ENCODE results near the gene TRAPPC3.
"Not testable (repeated sequence)": the region's sequence is repeated elsewhere in the genome, so short reads cannot be mapped to it uniquely, and the experiment has no call there.

Gene TRAPPC3

GRCh38 chr1:36149237-36149972, at the start of gene TRAPPC3:
Gene TRAPPC3, minus strand, starts transcription at chr1:36149486. Its CDS starts 108 bp downstream, at chr1:36149378.
- peak; percentile 98 to 99 for DNase-seq (ENCODE audit: low read depth in 2 of 2)

DNA sequence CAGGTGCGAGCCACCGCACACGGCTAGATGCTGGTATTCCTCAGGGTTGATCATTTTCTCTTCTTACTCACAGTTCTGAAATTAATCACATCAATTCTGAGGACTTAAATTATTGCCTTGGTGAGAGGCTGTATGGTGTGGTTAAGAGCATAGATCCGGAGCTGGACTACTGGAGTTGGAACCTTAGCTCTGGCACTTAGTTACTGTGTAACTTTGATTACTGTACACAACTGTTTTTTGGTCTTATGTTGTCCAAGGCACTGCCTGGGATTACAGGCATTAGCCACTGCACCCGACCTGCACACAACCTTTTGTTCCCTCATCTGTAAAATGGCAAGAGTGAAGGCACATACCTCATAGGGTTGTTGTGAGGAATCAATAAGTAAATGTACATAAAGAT, 49.4 kb upstream of the TRAPPC3 start:
- no peak for DNase-seq (ENCODE audit: low read depth in 2 of 2)

DNA sequence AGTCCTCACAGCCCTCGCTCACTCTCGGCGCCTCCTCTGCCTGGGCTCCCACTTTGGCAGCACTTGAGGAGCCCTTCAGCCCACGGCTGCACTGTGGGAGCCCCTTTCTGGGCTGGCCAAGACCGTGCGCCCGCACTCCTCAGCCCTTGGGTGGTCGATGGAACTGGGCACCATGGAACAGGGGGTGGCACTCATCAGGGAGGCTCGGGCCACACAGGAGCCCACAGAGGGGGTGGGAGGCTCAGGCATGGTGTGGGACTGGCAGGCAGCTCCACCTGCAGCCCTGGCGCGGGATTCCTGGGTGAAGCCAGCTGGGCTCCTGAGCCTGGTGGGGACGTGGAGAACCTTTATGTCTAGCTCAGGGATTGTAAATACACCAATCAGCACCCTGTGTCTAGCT, 47.5 kb upstream of the TRAPPC3 start:
- DNase-seq (ENCODE audit: low read depth in 2 of 2): not testable (repeated sequence)

DNA sequence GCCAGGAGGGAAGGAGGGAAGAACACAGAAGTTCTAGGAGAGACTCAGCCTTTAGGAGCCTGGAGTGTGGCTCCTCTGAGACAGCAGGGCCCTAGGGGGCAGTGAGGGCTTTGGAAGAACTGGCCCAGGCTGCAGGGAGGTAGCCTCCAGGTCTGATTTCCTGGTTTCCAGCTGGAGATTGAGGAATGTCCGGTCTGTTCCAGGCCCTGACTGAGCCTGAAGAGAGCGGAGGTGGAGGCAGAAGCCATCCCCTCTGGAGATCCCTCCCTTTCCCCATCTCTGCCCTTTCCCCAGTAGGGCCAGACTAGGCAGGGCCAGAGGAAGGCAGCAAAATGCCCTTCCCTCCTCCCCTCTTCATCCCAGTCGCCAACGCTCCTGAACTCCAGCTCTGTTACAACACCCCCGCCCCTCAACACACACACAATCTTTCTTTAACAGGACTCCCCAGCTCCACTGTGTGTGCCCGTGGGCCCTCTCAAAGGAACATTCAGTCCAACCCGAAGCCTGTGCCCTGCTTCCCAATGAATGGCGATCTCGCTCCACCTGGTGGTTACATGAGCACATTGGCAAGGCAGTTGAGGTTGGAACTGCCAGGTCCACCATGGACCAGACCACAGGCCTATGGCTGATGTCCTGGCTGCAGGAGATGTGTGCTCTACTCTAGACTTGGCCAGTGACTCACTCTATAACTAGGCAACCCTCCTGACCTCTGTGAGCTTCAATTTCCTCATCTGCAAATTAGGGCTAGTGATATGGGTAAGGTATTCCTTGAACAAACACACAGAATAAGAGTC, 38.7 kb upstream of the TRAPPC3 start:
- DNase-seq (ENCODE audit: low read depth in 2 of 2): peak; percentile 43 to 60

DNA sequence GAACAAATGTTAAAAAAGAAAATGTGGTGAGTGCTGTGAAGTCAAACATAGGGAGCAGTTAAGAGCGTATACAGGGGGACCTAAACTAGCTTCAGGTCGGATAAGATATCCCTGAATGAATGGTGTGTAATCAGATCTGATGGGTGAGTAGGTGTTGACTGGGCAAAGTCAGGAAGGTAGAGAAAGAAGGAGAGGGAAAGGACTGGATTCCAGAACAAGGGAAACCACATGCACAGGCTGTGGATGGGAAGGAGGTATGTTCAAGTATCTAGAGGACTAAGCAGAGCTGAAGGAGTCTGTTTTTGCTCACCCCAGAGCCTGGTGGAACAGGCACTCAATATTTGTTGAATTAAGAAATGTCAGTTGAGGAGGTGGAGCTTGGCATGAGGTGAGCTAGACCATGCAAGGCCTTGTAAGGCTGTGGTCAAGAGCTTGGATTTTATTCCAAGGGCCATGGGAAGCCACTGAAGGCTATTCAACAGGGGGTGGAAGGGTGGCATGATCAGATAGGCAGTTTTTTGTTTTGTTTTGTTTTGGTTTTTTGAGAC, 34.1 kb upstream of the TRAPPC3 start:
- DNase-seq (ENCODE audit: low read depth in 2 of 2): no peak

- DNase-seq (ENCODE audit: low read depth in 2 of 2): no peak
These were observed 33.4 kb upstream of the TRAPPC3 start for GRCh38 chr1:36182734-36183133.

GRCh38 chr1:36179220-36179600, 29.9 kb upstream of the TRAPPC3 start:
- no peak for DNase-seq (ENCODE audit: low read depth in 2 of 2)

DNA sequence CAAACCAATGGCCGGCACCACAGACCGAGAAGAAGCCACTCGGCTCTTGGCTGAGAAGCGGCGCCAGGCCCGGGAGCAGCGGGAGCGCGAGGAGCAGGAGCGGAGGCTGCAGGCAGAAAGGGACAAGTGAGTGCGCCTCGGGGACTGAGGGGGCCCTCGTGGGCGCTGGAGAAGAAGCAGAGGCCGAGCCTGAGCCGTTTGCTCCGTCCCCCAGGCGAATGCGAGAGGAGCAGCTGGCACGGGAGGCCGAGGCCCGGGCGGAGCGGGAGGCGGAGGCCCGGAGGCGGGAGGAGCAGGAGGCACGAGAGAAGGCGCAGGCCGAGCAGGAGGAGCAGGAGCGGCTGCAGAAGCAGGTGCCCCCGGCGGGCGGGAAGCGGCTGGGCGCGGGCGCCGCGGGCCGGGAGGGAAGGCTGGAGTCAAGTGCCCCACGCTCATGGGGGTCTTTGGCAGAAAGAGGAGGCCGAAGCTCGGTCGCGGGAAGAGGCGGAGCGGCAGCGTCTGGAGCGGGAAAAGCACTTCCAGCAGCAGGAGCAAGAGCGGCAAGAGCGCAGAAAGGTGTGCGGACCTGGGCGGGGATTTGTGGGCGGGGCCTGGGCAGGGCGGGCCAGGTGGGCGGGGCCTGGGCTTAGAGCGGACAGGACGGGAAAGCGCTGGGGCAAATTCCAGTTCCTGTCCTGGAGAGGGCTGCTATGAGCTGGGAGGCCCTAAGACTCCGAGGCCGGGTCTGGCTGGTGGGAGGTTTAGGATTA, 29.4 kb upstream of the TRAPPC3 start:
- no peak for DNase-seq (ENCODE audit: low read depth in 2 of 2)

DNA sequence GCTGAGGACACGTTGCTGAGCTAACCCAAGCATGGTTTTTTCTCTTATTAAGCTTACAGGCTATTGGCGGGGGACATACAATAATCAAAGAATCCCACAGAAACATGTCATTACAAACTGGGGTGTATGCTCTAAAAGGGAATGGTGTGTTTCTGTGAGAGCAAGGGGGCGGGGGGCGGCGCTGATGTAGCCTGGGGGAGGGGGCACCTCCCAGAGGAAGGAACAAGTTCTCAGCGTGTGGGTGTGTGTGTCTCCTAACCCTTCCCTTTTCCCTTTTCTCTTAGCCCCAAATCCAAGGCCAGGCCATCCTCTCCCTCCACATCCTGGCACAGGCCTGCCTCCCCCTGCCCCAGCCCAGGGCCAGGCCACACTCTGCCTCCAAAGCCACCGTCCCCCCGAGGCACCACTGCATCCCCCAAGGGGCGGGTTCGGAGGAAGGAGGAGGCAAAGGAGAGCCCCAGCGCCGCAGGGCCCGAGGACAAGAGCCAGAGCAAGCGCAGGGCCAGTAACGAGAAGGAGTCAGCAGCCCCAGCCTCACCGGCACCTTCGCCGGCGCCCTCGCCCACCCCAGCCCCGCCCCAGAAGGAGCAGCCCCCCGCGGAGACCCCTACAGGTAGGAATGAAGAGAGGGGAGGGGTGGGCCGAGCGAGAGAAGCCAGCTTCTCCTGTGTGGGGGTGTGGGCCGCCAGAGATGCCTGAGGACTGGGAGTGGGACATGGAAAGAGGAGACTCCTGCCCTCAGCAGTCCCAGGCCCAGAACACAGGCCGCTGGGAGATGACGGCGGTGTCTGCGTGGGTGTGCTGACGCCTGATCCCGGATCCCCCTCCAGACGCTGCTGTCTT, 28.5 kb upstream of the TRAPPC3 start:
- no peak for DNase-seq (ENCODE audit: low read depth in 2 of 2)

GRCh38 chr1:36176106-36176949, 27.0 kb upstream of the TRAPPC3 start:
- no peak for DNase-seq (ENCODE audit: low read depth in 2 of 2)

GRCh38 chr1:36175137-36176095, 26.1 kb upstream of the TRAPPC3 start:
- DNase-seq (ENCODE audit: low read depth in 2 of 2): no peak

GRCh38 chr1:36174713-36175112, 25.4 kb upstream of the TRAPPC3 start:
- no peak for DNase-seq (ENCODE audit: low read depth in 2 of 2)

DNA sequence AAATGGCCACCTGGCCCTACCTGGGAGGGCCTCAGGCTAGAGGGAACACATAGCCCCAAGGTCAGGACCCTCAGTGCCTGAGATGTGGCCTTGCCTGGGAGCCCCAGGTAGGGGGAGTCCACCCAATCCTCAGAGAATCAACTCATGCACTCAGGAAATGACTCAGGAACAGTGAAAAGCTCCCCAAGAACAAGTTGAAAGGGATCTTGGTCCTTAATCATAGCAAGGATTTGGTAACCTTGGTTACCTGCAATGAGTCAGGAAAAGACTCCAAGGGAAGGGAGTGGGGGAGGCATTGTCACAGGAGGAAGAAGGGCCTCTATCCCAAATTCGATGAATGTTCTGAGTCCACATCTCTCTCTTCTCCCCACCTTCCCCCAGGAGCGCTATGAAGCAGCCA, 23.7 kb upstream of the TRAPPC3 start:
- no peak for DNase-seq (ENCODE audit: low read depth in 2 of 2)

DNA sequence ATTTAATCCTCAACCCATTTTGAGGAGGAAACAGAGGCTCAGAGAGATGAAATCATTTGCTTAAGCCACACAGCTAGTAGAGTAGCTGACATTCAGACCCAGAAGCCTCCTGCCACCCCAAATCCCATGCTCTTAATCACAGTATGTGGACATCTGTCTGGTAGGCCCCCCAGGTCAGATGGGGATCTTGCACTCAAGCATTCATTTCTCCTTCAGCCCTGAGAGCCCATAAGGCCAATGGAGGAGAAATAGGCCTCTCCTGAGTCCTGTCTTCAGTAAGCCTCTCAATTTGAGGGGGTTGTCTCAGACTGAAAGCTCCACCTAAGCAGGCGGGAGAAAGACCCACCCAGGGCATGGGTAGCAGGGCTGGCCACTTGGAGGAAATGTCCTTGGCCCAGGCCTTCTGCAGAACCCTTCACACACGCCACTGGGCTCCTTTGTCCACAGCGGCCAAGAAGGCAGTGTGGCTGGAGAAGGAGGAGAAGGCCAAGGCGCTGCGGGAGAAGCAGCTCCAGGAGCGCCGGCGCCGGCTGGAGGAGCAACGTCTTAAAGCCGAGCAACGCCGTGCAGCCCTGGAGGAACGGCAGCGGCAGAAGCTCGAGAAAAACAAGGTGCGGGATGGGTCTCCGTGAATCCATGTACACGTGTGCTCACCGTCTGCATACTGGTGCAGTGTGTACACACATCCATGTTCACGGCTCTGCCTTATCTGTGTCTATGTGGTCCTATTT, 22.9 kb upstream of the TRAPPC3 start:
- DNase-seq (ENCODE audit: low read depth in 2 of 2): no peak

- DNase-seq (ENCODE audit: low read depth in 2 of 2): no peak
These were observed 21.5 kb upstream of the TRAPPC3 start for GRCh38 chr1:36170643-36171412.

DNA sequence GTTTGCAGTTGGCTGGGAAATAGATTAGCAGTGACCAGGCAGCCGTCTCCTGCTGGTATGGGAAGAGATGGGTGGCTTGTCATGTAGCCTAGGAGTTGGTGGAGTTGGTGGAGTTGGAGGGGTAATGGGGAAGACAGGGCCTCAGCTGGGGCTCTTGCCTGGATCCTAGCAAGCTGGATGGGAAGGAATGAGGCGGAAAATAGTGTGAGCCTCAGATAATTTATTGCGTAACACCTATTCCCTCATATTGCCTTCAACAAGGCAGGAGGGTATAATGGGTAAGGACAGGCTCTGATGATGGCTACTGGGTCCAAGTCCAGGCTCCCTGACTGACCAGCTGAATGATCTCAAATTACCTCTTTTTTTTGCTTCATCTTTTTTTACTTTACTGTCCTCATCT, 19.2 kb upstream of the TRAPPC3 start:
- DNase-seq (ENCODE audit: low read depth in 2 of 2): no peak

Data from stimulated activated CD8-positive, alpha-beta memory T cell treated with anti-CD3 and anti-CD28 coated beads, Interleukin-7, amount 100 ng/mL, for 1 hour (primary cell).